Vagina (tissue), 2 donors: ENCODE results near the gene ANKRD1. TPM values are rescaled to one million over a fixed set of nuclear protein-coding genes. Genes with fewer than 3 reads are reported as not detected.

Experiments
- DNase-seq, 2 donors: peaks; one replicate each; pipeline ENCODE4 v3.0.0-alpha.2; 2017; ENCODE audit errors: extremely low spot score in 2 of 2
- H3K27ac ChIP-seq: fragments of 200-600 bp; sonication (generic); one replicate; pipeline ENCODE4 v1.5.1; 2019
- H3K27me3 ChIP-seq: fragments of 200-600 bp; sonication (generic); one replicate; pipeline ENCODE4 v1.5.1; 2019
- H3K36me3 ChIP-seq, 2 donors: fragments of 200-600 bp; sonication (generic); one replicate each; pipeline ENCODE4 v1.5.1; 2017 to 2019
- H3K4me1 ChIP-seq: fragments of 200-600 bp; sonication (generic); one replicate; pipeline ENCODE4 v1.5.1; 2019
- H3K4me3 ChIP-seq, 2 donors: fragments of 200-600 bp; sonication (generic); 1 replicate in 1 of 2; 2 replicates in 1 of 2; pipeline ENCODE4 v1.5.1; 2016 to 2019
- H3K9me3 ChIP-seq: fragments of 200-600 bp; sonication (generic); one replicate; pipeline ENCODE4 v1.5.1; 2019
- POLR2A ChIP-seq, 2 donors: fragments of 450-650 bp; IDR thresholded peaks; one replicate each; pipeline ENCODE4 v1.6.1; 2017; ENCODE audit warnings: antibody characterized with exemption in 2 of 2, mild to moderate bottlenecking in 2 of 2, moderate library complexity in 2 of 2
- POLR2AphosphoS5 ChIP-seq, 2 donors: sonication (generic); formaldehyde crosslinking; IDR thresholded peaks; one replicate each; pipeline ENCODE4 v1.9.0; 2017; ENCODE audit warnings: antibody characterized with exemption in 2 of 2, mild to moderate bottlenecking in 2 of 2, low read depth in 1 of 2; ENCODE audit not compliant: insufficient read depth in 1 of 2
- intact Hi-C: fragments of 100-400 bp; cut with DNase I; formaldehyde crosslinking; loops from one replicate; pipeline ENCODE4 v1.15.1; 2023
- total RNA-seq: library from RNA; depleted of rRNA; stranded (reverse); fragments of >200 nt; gene quantifications from one replicate; pipeline ENCODE4 v1.2.3, GENCODE V29; 2016
- TF ChIP-seq, protein P1 (sequence below), 3 experiments: fragments of 450-650 bp in 2 of 3; fragments of 200-600 bp in 1 of 3; sonication (generic) in 1 of 3; IDR thresholded peaks; one replicate each; pipeline ENCODE4 v1.5.1; 2017 to 2019; ENCODE audit warnings: antibody characterized with exemption in 3 of 3, mild to moderate bottlenecking in 2 of 3, moderate library complexity in 2 of 3

Gene ANKRD1
- total RNA-seq, 1 donor from 2014 or later, result not detected

DNA sequence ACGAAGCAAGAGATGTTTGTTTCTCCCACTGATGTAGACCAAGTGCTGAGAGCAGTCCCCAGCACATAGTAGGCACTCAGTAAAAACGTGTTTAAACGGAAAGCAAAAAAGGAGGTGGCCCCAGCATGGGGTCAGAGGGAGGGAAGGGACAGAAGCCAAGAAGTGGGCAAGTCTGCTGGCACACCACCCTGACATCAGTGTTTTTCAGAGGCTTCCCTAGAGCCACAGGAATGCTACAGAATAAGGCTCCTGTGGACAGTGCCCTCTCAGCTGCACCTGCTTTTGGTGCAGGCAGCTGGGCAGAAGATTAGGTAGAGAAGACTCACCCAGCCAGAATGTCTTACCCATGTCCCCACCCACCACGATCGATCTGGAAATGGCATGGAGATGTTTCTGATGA, 8.3 kb upstream of the ANKRD1 start:
- intact Hi-C loops, result no loop called here

DNA sequence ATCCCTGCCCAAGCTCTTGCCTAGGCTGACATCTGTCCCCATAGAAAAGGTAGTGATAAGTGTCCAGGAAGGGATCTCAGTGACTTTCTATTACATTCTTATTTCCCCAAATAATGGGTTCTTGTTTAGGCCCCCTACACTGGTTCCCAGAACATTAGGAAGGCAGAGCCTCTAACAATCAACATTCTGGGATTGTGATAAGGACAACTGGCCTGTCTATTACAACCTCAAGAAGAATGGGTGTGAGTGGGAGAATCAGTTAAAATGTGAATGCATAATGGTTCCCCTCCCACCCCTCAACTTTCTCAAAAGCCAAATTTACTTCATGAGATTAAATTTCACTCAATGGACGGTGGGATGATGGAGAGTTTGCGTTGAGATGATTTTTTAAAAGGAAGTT, 6.4 kb upstream of the ANKRD1 start:
- TF ChIP-seq, protein P1, sequence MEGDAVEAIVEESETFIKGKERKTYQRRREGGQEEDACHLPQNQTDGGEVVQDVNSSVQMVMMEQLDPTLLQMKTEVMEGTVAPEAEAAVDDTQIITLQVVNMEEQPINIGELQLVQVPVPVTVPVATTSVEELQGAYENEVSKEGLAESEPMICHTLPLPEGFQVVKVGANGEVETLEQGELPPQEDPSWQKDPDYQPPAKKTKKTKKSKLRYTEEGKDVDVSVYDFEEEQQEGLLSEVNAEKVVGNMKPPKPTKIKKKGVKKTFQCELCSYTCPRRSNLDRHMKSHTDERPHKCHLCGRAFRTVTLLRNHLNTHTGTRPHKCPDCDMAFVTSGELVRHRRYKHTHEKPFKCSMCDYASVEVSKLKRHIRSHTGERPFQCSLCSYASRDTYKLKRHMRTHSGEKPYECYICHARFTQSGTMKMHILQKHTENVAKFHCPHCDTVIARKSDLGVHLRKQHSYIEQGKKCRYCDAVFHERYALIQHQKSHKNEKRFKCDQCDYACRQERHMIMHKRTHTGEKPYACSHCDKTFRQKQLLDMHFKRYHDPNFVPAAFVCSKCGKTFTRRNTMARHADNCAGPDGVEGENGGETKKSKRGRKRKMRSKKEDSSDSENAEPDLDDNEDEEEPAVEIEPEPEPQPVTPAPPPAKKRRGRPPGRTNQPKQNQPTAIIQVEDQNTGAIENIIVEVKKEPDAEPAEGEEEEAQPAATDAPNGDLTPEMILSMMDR (IDR thresholded peaks at IDR 0.05), result no peak
- TF ChIP-seq POLR2A (IDR thresholded peaks at IDR 0.05), result no peak
- TF ChIP-seq POLR2AphosphoS5 (IDR thresholded peaks at IDR 0.05; ENCODE audit: insufficient read depth in 1 of 2, low read depth in 1 of 2), result no peak
- no peak for DNase-seq
- intact Hi-C loops, result no loop called here
- Histone ChIP-seq H3K27ac (no peak overlapping the region), H3K9me3 (no peaks in the 10 kb centered on the region), H3K4me1 (peaks cover 28% of the 10 kb centered on the region), H3K4me3 (no peak overlapping the region), H3K36me3 (no peaks in the 10 kb centered on the region), H3K27me3 (no peaks in the 10 kb centered on the region)

More for the DNA sequence above, 8.3 kb upstream of the ANKRD1 start:
- Histone ChIP-seq H3K4me3 (no peak overlapping the region), H3K27me3 (no peaks in the 10 kb centered on the region), H3K36me3 (no peaks in the 10 kb centered on the region), H3K27ac (peak overlapping the region; percentile 39), H3K9me3 (no peaks in the 10 kb centered on the region), H3K4me1 (peaks cover 28% of the 10 kb centered on the region)
- DNase-seq, result no peak
- TF ChIP-seq POLR2A (IDR thresholded peaks at IDR 0.05) (no peak), POLR2AphosphoS5 (IDR thresholded peaks at IDR 0.05; ENCODE audit: insufficient read depth in 1 of 2, low read depth in 1 of 2) (no peak)
- TF ChIP-seq, protein P1 (IDR thresholded peaks at IDR 0.05), result no peak

DNA sequence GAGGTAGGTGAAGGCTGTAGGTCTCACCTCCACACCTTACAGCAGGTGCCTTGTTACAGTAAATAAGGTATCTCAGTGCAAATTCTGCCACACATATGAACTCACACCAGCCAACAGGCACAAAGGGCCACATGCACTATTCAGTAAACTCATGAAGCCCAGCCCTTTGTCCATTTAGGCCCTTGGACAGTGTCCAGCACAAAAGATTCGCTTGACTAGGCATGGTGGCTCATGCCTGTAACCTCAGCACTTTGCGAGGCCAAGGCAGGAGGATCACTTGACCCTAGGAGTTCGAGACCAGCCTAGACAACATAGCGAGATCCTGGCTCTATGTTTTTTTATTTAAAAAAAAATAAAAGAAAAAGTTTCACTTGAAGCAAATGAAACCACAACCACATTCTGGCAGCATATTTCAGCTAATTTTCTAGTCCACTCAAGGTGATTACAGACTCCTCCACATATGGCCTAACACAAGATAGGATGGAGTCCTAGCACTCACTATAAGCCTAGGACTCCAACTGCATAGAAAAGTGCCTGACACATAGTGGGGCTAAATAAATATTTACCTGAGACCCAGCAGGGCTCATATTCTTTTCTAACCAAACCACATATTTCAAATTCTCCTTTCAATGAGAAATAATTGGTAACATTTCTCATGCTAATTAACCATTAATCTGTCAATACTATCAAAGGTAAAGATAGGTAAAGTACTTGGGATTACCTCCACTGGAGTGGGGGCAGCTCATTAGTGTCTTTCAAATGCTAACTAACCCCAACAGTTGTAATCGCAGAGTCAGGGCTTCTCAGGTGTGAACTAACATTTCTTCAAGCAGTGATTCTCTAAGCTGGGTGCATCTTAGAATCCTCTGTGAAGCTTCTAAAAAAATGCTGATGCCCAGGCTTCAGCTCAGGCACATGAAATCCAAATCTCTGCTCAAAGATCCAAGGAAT, 4.5 kb upstream of the ANKRD1 start:
- intact Hi-C loops, result no loop called here

DNA sequence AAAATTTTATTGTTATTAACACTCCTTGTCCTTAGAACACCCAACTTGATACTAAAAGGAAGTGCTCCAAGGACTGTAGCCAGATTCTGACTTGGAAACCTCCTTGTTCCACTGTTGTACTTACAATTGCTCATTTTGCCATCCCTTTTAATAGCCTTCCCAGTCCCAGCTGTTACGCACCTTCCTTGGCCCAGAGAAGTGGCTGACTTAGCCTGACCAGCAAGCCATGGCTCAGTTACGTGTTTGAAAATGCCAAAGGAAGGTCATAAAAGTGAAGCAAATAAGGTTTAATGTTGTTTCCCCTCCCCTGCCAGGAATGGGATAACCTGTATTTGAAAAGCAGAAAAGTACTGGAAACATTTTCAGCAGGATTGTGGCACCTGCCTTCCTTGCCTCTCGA, 3.7 kb upstream of the ANKRD1 start:
- intact Hi-C loops, result no loop called here

More for the DNA sequence above, 4.5 kb upstream of the ANKRD1 start:
- H3K4me1 ChIP-seq, result peaks cover 14% of the 10 kb centered on the region
- H3K36me3 ChIP-seq, result no peaks in the 10 kb centered on the region
- TF ChIP-seq, protein P1 (IDR thresholded peaks at IDR 0.05), result no peak
- TF ChIP-seq POLR2AphosphoS5 (IDR thresholded peaks at IDR 0.05; ENCODE audit: insufficient read depth in 1 of 2, low read depth in 1 of 2), result no peak
- no peak for TF ChIP-seq POLR2A (IDR thresholded peaks at IDR 0.05)
- no peak for DNase-seq
- H3K9me3 ChIP-seq, result no peaks in the 10 kb centered on the region
- no peak overlapping the region for H3K27ac ChIP-seq
- no peaks in the 10 kb centered on the region for H3K27me3 ChIP-seq
- no peak overlapping the region for H3K4me3 ChIP-seq

More for the DNA sequence above, 3.7 kb upstream of the ANKRD1 start:
- H3K27ac ChIP-seq, result no peak overlapping the region
- H3K27me3 ChIP-seq, result no peaks in the 10 kb centered on the region
- no peak overlapping the region for H3K4me3 ChIP-seq
- peaks cover 6% of the 10 kb centered on the region for H3K4me1 ChIP-seq
- no peaks in the 10 kb centered on the region for H3K9me3 ChIP-seq
- DNase-seq, result no peak
- H3K36me3 ChIP-seq, result no peaks in the 10 kb centered on the region
- TF ChIP-seq, protein P1 (IDR thresholded peaks at IDR 0.05), result no peak
- TF ChIP-seq POLR2A (IDR thresholded peaks at IDR 0.05) (no peak), POLR2AphosphoS5 (IDR thresholded peaks at IDR 0.05; ENCODE audit: insufficient read depth in 1 of 2, low read depth in 1 of 2) (no peak)
